GM12874 (cell line): ENCODE results near the gene UBR2.

Experiments used
- TF ChIP-seq, protein P1 (sequence below): IDR thresholded peaks from 2 replicates; pipeline ENCODE4 v1.5.1; 2011; ENCODE audit warnings: low read depth, mild to moderate bottlenecking, control low read depth, low read length, moderate library complexity; ENCODE audit not compliant: insufficient read depth

Gene UBR2

DNA sequence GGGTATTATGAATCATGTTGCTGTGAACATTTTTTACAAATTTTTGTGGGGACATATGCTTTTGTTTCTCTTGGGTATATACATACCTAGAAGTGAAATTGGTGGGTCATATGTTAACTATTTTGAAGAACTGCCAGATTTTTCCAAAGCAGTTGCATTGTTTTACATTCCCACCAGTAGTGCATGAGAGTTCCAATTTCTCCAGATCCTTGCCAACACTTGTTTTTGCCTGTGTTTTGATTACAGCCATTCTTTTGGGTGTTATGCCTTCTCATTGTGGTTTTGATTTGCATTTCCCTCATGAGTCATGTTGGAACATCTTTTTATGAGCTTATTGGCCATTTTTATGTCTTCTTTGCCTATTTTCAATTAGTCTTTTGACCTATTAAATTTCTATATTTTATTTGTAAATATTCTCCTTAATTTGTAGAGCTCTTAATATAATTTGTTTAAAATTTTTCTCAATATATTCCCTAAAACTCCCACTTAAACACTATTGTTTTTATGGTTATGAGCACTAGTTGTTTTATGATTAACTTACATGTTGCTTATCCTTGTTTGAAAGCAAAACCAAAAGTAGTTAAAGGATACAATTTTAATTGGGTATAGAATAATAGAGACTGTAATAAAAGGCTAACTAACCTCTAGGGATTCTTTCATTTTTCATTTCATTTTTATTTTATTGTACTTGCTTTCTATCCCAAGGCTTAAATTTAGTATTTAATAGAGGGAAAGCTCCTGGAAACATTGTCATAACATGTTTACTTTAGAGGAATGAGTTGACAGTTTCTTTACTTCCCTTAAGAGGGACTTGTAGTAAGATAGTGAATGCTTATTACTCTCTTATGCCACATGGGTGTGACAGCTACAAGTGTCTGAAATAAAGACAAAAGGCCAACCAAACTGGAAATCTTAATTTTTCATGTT is 5.5 kb downstream of the UBR2 start:
- TF ChIP-seq, protein P1, sequence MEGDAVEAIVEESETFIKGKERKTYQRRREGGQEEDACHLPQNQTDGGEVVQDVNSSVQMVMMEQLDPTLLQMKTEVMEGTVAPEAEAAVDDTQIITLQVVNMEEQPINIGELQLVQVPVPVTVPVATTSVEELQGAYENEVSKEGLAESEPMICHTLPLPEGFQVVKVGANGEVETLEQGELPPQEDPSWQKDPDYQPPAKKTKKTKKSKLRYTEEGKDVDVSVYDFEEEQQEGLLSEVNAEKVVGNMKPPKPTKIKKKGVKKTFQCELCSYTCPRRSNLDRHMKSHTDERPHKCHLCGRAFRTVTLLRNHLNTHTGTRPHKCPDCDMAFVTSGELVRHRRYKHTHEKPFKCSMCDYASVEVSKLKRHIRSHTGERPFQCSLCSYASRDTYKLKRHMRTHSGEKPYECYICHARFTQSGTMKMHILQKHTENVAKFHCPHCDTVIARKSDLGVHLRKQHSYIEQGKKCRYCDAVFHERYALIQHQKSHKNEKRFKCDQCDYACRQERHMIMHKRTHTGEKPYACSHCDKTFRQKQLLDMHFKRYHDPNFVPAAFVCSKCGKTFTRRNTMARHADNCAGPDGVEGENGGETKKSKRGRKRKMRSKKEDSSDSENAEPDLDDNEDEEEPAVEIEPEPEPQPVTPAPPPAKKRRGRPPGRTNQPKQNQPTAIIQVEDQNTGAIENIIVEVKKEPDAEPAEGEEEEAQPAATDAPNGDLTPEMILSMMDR: no peak

DNA sequence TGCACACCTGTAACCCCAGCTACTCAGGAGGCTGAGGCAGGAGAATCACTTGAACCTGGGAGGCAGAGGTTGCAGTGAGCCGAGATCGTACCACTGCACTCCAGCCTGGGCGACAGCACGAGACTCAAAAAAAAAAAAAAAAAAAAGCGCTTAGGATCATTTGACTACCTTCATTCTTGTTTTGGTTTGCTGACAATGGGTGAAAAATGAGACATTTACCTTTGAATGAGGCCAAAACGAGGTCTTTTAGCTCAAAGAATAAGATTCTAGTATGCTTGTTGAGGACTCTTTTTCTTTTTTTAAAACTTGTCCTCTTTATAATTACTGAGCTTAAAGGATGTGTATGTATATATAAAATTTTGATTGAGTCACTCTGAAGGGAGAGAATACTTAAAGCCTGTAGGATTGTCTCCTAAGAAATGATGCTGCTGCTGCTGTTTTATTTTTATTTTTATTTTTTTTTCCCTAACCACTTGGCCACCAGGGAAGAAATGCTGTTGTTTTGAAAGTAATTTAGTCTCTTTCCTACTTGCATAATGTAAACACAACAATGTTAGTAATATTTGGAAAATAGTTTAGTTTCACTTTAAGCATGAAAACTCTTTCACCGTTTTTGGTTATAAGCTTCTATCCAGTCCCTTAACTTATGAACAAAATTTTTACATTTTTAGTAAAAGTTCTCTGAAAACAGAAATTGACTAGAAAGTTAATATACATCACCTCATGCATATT is 7.9 kb downstream of the UBR2 start:
- TF ChIP-seq, protein P1: no peak

DNA sequence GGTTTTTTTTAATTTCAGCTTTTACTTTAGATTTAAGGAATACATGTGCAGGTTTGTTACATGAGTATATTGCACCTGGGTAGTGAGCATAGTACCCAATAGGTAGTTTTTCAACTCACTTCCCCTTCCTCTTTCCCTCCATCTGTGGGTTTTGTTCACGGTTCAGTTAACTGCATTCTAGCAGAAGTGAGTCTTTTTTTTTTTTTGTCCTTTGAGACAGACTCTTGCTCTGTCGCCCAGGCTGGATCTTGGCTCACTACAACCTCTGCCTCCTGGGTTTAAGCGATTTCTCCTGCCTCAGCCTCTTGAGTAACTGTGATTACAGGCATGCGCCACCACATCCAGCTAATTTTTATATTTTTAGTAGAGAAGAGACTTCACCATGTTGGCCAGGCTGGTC is 8.7 kb downstream of the UBR2 start:
- TF ChIP-seq, protein P1: no peak

DNA sequence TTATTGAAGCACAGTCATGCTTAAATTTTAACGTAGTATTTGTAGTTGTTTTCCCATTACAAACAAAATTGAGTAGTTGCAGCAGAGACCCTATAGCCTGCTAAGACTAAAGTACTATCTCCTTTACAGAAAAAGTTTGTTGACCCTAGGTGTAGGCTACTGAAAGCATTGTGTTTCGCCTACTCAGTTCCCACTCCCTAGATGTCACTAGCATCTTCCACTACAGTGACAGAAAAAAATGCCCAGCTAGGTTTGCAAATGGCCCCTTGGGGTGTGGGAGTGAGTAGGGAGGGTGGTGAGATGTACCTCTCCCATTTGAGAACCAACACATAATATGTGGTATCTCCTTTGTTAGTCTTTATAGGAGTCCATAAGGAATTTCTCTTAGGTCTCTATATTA is 34.5 kb downstream of the UBR2 start:
- TF ChIP-seq, protein P1: no peak

DNA sequence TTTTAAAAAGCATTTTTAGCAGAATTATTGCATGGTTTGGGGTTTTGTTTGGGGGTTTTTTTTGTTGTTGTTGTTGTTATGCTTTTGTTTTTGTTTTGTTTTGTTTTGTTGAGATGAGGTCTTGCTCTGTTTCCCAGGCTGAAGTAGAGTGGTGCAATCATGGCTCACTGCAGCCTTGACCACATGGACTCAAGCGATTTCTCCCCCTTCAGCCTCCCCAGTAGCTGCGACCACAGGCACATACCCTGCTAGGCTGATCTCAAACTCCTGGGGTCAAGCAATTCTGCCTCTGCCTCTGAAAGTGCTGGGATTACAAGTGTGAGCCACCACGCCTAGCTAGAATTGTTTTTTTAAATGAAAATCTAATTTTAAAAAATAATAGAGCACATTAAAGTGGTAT is 35.7 kb downstream of the UBR2 start:
- TF ChIP-seq, protein P1: no peak

DNA sequence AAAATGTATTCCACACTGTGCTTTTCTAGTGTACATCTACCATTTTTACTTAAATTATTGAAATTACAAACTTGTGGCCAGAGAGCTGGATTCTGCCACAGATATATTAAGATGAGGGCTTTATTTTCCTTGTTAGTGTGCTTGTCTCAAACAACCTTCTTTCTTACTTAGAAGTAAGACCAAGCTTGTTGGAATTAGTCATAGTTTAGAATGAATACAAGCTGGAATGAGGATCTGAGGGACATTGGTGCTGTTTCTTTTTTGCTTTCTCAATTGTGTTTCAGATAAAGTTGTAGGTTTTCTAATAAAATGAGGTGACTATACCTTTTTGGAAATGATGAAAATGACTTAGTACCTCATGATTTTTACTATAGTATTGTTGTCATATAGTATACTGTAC is 40.3 kb downstream of the UBR2 start:
- TF ChIP-seq, protein P1: no peak

DNA sequence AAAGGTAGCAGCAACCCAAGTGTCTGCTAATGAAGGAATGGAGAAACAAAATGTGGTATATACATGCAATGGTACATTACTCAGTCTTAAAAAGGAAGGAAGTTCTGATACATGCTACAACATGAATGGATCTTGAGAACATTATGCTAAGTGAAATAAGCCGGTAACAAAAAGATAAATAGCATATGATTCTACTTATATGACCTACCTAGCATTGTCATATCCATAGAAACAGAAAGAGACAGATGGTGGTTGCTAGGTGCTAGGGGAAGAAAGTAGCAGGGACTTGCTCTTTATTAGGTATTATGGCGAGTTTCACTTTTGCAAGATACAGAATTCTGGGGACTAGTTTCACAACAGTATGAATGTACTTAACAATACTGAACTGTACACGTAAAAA is 46.6 kb downstream of the UBR2 start:
- TF ChIP-seq, protein P1: no peak
